HG03439 (cell line): ENCODE results near the gene OBP2A.

ENCODE experiments used
- ATAC-seq: cut with Tn5 transposase; IDR thresholded peaks from one replicate; pipeline ENCODE4 v1.9.1; 2021; ENCODE audit warnings: mild to moderate bottlenecking, moderate library complexity; ENCODE audit not compliant: unreplicated experiment

OBP2A gene

DNA sequence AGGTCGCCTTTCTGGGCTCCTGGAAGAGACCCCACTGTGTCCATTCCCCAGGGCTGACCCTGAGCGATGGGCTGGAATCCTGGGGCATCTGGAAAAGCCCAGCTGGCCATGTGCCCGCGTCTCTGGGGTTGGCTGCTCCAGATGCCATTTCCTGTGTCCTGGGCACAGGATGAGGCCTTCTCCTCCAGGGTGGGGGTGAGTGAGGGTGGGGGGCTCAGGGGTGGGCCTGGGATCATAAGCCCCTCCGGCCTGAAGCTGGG is 46.3 kb downstream of the OBP2A start:
- no peak for ATAC-seq

DNA sequence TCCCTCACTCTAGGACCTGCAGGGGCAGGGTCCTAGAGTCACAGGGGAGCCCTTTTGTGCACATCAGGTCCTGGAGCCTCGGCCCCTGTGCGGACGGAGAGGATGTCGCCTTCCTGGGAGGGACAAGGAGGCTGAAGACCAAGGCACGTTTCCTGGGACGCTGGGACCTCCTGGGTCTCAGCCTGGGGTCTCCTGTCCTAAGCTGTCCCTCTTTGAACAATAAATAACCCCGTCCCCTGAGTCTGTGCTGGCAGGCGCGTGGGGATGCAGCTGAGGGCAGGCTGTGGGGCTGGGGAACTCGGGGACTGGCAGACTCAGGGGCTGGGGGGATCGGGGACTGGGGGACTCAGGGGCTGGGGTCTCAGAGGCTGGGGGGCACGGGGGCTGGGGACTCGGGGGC is 46.7 kb downstream of the OBP2A start:
- no peak for ATAC-seq

DNA sequence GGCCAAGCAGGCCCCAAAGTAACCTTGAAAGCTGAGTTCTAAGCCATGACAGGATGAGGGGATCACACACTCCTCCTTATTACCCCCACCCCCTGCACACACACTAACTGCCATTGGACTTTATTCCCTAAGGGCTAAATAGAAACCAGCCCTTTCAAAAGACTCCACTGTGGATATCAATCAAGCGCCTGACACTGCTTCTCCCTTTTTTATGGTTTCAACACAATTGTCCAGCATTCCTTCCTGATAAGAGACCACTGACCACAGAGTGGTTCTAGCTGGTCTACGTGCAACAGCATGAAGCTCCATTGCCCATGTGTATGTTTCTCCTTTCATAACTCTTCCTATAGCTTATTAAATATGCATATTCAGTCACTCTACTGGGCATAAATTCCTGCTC is 50.3 kb downstream of the OBP2A start:
- ATAC-seq: no peak
